ENCODE results near the gene SMIM41. TPM values are rescaled to one million over a fixed set of nuclear protein-coding genes. Genes with fewer than 3 reads are reported as not detected.

SMIM41 gene
- polyA plus RNA-seq, 2 of the 4 experiments (the other 2 are of a cell fraction) = not detected

GRCh38 chr12:52053536-52054209 is 25.8 kb upstream of the SMIM41 start:
- 84% methylated on average over 9 of the region's 9 CpGs for WGBS (ENCODE audit: missing lambda C conversion rate)

More at GRCh38 chr12:52053536-52054209, 25.8 kb upstream of the SMIM41 start:
- ChIA-PET CTCF (interaction anchor here (1.5 to 42.5 kb wide), 3 partner anchors 15 to 29 kb away, joined by 7 to 1730 read pairs (median 10); no protein-coding TSS in a partner anchor), POLR2A (no interaction called here)
- FAIRE-seq (no peak), DNase-seq (ENCODE audit: low read depth in 1 of 2, low spot score in 1 of 2) (peak in 1 of 2 experiments; percentile 65), ATAC-seq (no peak; a peak in 1 of 6 replicates)
- no peak for TF ChIP-seq BHLHE40 (IDR thresholded peaks at IDR 0.05; ENCODE audit: low read depth, low read length)
- no peak for TF ChIP-seq NPAS2 (CRISPR knock-in tag; IDR thresholded peaks at IDR 0.05; ENCODE audit: borderline replicate concordance)
- TF ChIP-seq PHF8 (IDR thresholded peaks at IDR 0.05; ENCODE audit: borderline replicate concordance, low read depth) = no peak
- peak; percentile 64; the same call in 1 of the 2 replicates for TF ChIP-seq POLR2AphosphoS2 (conservative IDR thresholded peaks at IDR 0.05; ENCODE audit: low read length)
- no peak for TF ChIP-seq CBX2 (IDR thresholded peaks at IDR 0.05; ENCODE audit: borderline replicate concordance, low read depth)
- TF ChIP-seq FOSB (CRISPR knock-in tag; IDR thresholded peaks at IDR 0.05) = peak; percentile 37
- TF ChIP-seq POLR2A (IDR thresholded peaks at IDR 0.05; ENCODE audit: low read length) = no peak
- TF ChIP-seq BCL3 (IDR thresholded peaks at IDR 0.05) = no peak
- TF ChIP-seq TFCP2L1 (CRISPR knock-in tag; IDR thresholded peaks at IDR 0.05) = peak; percentile 82
- peak; percentile 63 for TF ChIP-seq TP53 (CRISPR knock-in tag; IDR thresholded peaks at IDR 0.05)
- no peak for TF ChIP-seq HOXB13 (CRISPR knock-in tag; IDR thresholded peaks at IDR 0.05; ENCODE audit: low read depth)
- TF ChIP-seq ZNF302 (CRISPR knock-in tag; IDR thresholded peaks at IDR 0.05) = no peak
- peak; percentile 65; the same call in 1 of the 2 replicates for TF ChIP-seq HOXA7 (CRISPR knock-in tag; IDR thresholded peaks at IDR 0.05)
- no peak for TF ChIP-seq PBX3 (IDR thresholded peaks at IDR 0.05)
- TF ChIP-seq HOXB5 (CRISPR knock-in tag; IDR thresholded peaks at IDR 0.05) = peak; percentile 74; the same call in 1 of the 2 replicates
- TF ChIP-seq NFE2L2 (conservative IDR thresholded peaks at IDR 0.05; ENCODE audit: low read length) = no peak
- no peak for TF ChIP-seq CTCF (IDR thresholded peaks at IDR 0.05)
- TF ChIP-seq RCOR1 (IDR thresholded peaks at IDR 0.05; ENCODE audit: low read depth, low read length) = no peak
- TF ChIP-seq CBX8 (IDR thresholded peaks at IDR 0.05) = no peak
- no peak for TF ChIP-seq HEYL (CRISPR knock-in tag; IDR thresholded peaks at IDR 0.05)
- no peak for TF ChIP-seq CHD2 (IDR thresholded peaks at IDR 0.05; ENCODE audit: low read length, partially characterized antibody)
- TF ChIP-seq ESRRA (IDR thresholded peaks at IDR 0.05; ENCODE audit: borderline replicate concordance, low read length) = no peak
- no peak for TF ChIP-seq KDM5A (IDR thresholded peaks at IDR 0.05)
- TF ChIP-seq GATA3 (IDR thresholded peaks at IDR 0.05; ENCODE audit: borderline replicate concordance) = no peak
- TF ChIP-seq MAFK (IDR thresholded peaks at IDR 0.05; ENCODE audit: partially characterized antibody) = peak; percentile 19
- TF ChIP-seq E2F6 (IDR thresholded peaks at IDR 0.05; ENCODE audit: borderline replicate concordance, low read depth) = no peak
- no peak for TF ChIP-seq ZFP36 (IDR thresholded peaks at IDR 0.05; ENCODE audit: borderline replicate concordance, partially characterized antibody)
- peak; percentile 76; the same call in 1 of the 2 replicates for TF ChIP-seq HMGXB4 (CRISPR knock-in tag; IDR thresholded peaks at IDR 0.05; ENCODE audit: borderline replicate concordance)
- no peak for TF ChIP-seq KDM1A (IDR thresholded peaks at IDR 0.05; ENCODE audit: low read depth)
- peak; percentile 23; the same call in 1 of the 2 replicates for TF ChIP-seq RARB (CRISPR knock-in tag; IDR thresholded peaks at IDR 0.05)
- TF ChIP-seq ELK1 (IDR thresholded peaks at IDR 0.05; ENCODE audit: low read depth, low read length) = no peak
- TF ChIP-seq MAZ (IDR thresholded peaks at IDR 0.05; ENCODE audit: borderline replicate concordance, low read depth, low read length) = peak; percentile 37; the same call in 1 of the 2 replicates
- Histone ChIP-seq H3K27ac (peak overlapping the region in 1 of 2 experiments; percentile 95; a peak in 3 of 6 replicates), H3K4me2 (peak overlapping the region; percentile 96), H3K4me1 (peaks cover 34% of the 10 kb centered on the region), H3K9me3 (no peaks in the 10 kb centered on the region), H3K4me3 (peak overlapping the region; percentile 75)
